IPS DF 6.9 (cell line): ENCODE data around the gene ANG.
A peak's percentile ranks its signal among the peaks of the same experiment; 100 is the strongest.

Source experiments
- DNase-seq: peaks from one replicate; pipeline ENCODE4 v3.0.0-alpha.2; 2013; ENCODE audit warnings: low read depth, low spot score
- H3K27ac ChIP-seq: one replicate; pipeline ENCODE4 v1.5.1; 2013; ENCODE audit warnings: low read length, control low read depth
- H3K27me3 ChIP-seq: 2 replicates; pipeline ENCODE4 v1.6.1; 2013; ENCODE audit warnings: mild to moderate bottlenecking, low read length; ENCODE audit not compliant: control insufficient read depth, insufficient read depth
- H3K36me3 ChIP-seq: 2 replicates; pipeline ENCODE4 v1.6.1; 2013; ENCODE audit warnings: low read length; ENCODE audit not compliant: control insufficient read depth, insufficient read depth
- H3K4me1 ChIP-seq: 2 replicates; pipeline ENCODE4 v1.6.1; 2013; ENCODE audit warnings: low read length; ENCODE audit not compliant: control insufficient read depth, insufficient read depth
- H3K4me3 ChIP-seq: 2 replicates; pipeline ENCODE4 v1.5.1; 2013; ENCODE audit warnings: mild to moderate bottlenecking, low read length
- H3K9me3 ChIP-seq: 2 replicates; pipeline ENCODE4 v1.6.1; 2013; ENCODE audit warnings: low read length, inconsistent platforms; ENCODE audit not compliant: control insufficient read depth, insufficient read depth
- WGBS: extraction: QIAGEN DNeasy Blood & Tissue Kit; methylation state at CpG from one replicate; pipeline ENCODE4 v1.1.7; 2013; ENCODE audit warnings: mixed read lengths, missing lambda C conversion rate; ENCODE audit not compliant: insufficient read length, insufficient coverage; 5-methylcytosine and 5-hydroxymethylcytosine counted together

The ANG gene

DNA sequence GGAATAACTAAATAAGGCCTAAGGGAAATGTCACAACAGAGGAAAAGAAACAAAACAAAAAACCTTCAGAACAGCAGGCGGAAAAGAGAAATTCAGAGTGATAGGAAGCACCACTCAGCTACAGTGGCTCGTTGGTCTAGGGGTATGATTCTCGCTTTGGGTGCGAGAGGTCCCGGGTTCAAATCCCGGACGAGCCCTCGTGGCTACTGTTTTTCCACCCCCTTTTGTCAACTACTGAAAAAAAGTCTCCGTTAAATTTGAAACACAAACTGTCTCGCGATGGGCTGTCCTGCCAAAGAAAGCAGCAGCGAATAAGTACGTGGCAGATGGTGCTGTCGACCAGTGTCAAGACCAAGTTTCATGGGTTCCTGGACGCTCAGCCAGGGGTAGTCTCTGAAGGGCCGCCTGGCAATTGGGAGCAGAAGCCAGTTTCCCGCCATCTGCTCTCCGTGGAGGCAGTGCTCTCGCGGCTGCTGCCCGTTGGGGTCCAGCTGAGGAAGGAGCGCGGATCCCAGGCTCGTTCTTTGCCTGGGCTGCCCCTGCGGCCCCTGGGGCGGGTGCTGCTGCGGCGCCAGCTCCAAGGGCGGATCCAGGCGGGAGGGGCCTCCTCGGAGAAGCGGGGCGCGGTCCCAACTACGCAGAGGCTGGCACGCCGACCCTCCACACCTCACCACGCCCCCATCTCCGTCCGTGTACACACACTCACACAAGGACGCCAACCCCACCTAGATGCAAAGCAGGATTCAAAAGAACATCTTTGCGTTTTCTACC, 4.5 kb upstream of the ANG start, which contains the start of gene RNASE4:
Gene RNASE4 (plus strand): TSS at position 670 of the 771 bp plus-strand sequence. CDS start 14,812 bp downstream, outside the sequence.
- no peaks in the 10 kb centered on the region for H3K4me1 ChIP-seq
- H3K9me3 ChIP-seq = no peaks in the 10 kb centered on the region
- DNase-seq = no peak
- WGBS = no CpG with 5 or more reads among the region's 42 CpGs
- peak within 1 kb of the TSS; percentile 86 for H3K4me3 ChIP-seq
- H3K36me3 ChIP-seq = no peaks in the 10 kb centered on the region
- H3K27me3 ChIP-seq = no peaks in the 10 kb centered on the region
- no peak within 1 kb of the TSS for H3K27ac ChIP-seq

DNA sequence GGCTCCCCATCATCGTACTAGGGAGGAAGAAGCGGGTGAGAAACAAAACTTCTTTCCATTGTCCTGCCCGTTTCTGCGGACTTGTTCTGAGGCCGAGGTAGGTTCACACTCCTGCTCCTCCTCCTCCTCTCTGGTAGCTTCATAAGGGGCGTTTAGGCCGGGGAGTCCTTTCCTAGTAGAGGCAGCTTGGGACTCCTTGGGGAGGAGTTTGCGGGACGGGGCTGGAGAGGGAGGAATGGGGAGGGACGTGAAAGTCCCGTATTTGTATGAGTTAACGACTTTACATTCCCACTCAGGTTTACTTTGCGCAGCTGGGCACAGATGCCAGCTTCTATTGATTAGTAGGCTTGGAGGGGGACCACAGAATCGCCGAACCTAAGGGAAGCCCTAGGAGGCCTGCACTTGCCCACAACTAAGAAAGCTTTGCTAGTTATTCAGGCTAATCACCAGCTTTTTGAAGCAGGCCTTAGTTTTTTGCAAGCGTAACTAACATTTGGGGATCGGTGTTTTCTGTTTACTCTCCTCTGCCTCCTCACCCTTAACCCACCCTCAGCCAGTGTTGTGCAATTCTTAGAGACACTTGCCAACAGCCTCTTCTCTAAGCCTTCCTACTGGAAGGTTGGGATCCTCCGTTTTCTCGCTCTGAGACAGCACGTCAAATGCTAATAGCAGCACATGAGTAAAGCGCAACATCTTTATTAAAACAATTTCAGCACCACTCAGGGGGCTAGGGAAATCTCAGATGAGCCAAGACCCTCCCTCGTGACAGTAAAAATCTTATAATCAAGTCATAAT, 3.7 kb upstream of the ANG start:
- DNase-seq = no peak
- WGBS = no CpG with 5 or more reads among the region's 22 CpGs
- Histone ChIP-seq H3K27ac (no peak overlapping the region), H3K36me3 (no peaks in the 10 kb centered on the region), H3K4me1 (no peaks in the 10 kb centered on the region), H3K27me3 (no peaks in the 10 kb centered on the region), H3K4me3 (peak overlapping the region; percentile 86; the same call in 1 of the 2 replicates), H3K9me3 (no peaks in the 10 kb centered on the region)

DNA sequence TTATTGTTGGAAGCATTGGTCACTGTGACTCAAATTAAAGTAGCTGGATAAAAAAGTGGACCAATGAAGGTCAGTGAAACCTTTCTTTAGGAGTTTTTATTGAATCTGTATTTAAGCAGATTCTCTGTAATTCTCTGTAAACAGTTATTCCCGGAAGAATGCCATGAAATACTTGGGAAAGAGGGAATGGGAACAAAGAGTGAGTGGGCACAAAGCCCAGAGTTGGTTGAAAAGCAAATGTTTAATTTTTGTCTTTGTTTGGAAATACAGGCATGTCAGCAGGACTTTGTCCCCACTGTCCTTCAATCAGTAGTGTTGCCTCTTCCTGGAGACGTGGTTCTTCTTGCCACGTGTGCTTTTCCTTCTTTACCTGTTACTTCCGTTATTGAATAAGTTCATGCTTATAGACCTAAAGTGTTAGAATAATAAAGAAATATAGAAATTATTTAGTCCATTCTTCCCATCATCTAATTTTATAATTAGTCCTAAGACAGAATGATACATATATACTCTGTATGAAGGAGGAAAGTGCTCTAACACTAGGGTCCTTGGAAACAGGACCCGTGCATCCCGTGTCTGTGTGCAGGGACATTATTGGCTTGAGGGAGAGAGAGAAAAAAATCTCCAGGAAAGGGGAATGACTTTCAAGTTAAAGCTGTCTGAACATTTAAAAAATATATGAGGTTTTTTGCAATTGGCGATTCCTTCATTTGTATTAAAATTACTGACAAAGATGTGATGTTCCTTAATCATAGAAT, 2.0 kb upstream of the ANG start:
- no peaks in the 10 kb centered on the region for H3K9me3 ChIP-seq
- H3K27ac ChIP-seq = no peak overlapping the region
- no peaks in the 10 kb centered on the region for H3K36me3 ChIP-seq
- H3K4me1 ChIP-seq = no peaks in the 10 kb centered on the region
- H3K27me3 ChIP-seq = no peaks in the 10 kb centered on the region
- DNase-seq = no peak
- no peak overlapping the region for H3K4me3 ChIP-seq
- no CpG with 5 or more reads among the region's 7 CpGs for WGBS

DNA sequence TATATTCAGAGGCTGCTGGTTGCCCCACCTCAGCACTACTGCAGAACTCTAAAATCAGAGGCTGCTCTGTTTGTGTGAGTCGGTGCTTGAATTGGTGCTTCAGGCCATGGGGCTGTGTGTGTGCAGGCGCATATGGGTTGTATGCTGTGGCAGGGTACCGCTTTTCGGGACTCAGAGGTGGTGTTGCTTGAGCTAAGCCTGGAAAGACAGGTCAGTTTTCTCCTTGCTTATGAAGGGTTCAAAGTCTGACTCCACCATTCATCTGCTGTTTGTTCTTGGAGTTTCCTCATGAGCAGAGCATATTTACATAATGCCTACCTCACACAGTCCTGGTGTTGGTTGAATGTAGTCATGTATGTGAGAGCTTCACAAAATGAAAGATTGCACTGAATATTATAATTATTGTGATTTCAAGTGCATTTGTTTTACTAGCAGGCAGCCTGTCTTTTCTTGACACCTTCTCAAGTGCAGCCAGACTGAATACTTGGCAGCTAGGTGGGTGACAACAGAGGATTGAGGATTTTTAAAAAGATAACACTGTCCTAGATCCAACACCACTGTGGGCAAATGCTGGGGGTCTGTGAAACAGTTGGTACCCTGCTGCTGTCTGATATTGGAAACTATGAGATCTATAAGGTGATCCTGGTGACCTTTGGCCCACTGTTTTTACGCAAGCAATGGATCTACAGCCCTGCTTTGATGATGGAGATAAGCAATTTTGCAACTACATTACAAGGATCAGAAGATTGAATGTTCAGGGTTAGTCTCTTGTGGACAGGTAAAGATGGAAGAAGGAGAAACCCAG, 1.0 kb upstream of the ANG start:
- H3K9me3 ChIP-seq = no peaks in the 10 kb centered on the region
- no peaks in the 10 kb centered on the region for H3K36me3 ChIP-seq
- no peaks in the 10 kb centered on the region for H3K27me3 ChIP-seq
- no peaks in the 10 kb centered on the region for H3K4me1 ChIP-seq
- H3K4me3 ChIP-seq = no peak overlapping the region
- no peak overlapping the region for H3K27ac ChIP-seq
- WGBS = no CpG with 5 or more reads among the region's 5 CpGs
- no peak for DNase-seq

DNA sequence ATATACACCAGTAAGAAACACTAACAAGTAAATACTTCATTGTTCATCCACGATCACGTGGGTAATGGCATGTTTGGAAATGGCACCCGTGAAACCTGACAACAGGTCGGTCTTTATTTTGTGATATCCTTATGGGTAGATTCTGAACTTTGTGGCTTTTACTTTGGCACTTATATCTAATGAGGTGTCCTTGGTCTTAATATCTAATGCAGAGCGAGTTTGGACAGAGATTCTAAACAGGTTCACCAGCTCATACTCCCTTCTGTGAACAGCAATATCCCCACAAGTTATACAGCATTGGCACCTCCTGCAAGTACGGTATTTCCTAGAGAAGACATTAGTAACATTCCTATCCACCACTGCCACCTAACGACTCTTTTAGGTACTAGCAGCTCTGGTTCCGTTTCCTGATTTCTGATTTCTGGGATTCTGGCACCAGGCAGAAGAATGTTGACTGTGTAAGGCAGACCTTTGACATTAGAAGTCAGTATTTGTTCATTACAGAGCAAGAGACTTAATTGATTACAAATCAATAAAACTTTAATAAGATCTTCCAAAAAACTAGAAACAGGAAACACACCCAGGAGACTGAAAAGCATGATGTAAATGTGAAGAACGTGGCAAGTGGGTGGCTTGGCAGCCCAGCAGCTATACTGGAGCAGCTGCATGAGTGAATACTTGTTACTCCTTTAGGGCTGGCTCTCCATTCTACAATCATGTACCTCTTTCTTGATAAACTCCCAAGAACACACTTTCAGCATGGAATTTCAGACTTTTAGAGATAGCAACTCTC, 2.5 kb downstream of the ANG start:
- DNase-seq = no peak
- H3K27ac ChIP-seq = no peak overlapping the region
- WGBS = no CpG with 5 or more reads among the region's 9 CpGs
- no peaks in the 10 kb centered on the region for H3K27me3 ChIP-seq
- no peaks in the 10 kb centered on the region for H3K4me1 ChIP-seq
- H3K4me3 ChIP-seq = no peak overlapping the region
- no peaks in the 10 kb centered on the region for H3K36me3 ChIP-seq
- no peaks in the 10 kb centered on the region for H3K9me3 ChIP-seq

DNA sequence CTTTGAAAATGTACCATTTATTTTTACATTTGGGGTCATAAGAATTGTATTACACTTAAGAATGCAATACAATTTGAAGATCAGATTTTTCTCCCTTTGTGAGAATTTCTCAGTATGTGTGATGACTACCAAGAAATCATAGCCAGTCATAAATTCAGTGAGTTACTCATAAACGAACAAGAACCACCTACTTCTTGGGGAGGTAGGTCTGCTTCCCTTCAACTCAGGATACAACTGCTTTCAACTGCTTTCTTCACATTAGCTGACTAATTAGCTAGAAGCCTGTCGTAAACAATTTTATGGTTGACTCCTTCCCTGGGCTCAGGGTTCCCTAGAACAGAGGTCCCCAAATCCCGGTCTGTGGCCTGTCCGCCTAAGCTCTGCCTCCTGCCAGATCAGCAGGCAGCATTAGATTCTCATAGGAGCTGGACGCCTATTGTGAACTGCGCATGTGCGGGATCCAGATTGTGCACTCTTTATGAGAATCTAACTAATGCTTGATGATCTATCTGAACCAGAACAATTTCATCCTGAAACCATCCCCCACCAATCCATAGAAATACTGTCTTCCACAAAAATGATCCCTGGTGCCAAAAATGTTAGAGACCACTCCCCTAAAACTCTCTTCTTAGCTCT, 3.7 kb downstream of the ANG start:
- Histone ChIP-seq H3K4me1 (no peaks in the 10 kb centered on the region), H3K27me3 (no peaks in the 10 kb centered on the region), H3K27ac (no peak overlapping the region), H3K36me3 (no peaks in the 10 kb centered on the region), H3K9me3 (no peaks in the 10 kb centered on the region), H3K4me3 (no peak overlapping the region)
- DNase-seq = no peak
- no CpG with 5 or more reads among the region's 7 CpGs for WGBS

DNA sequence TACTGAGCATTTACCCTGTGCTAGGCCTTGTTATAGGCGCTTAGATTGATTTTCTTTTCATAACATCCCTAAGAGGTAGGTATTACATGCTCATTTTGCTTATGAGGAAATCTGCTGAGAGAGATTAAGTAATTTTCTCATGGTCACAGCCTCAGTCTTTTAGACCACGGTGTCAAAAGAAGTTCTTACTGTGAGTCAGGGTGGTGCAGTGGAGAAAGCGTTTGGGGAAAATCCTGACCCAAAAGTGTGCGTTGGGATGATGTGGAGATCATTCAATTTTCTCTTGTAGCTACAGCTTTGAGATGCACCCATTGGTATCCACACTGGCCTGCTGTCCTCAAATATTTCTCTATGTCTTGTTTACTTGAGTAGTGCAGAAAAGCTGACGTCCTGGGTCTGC, 8.2 kb downstream of the ANG start:
- H3K36me3 ChIP-seq = no peaks in the 10 kb centered on the region
- no CpG with 5 or more reads among the region's 5 CpGs for WGBS

DNA sequence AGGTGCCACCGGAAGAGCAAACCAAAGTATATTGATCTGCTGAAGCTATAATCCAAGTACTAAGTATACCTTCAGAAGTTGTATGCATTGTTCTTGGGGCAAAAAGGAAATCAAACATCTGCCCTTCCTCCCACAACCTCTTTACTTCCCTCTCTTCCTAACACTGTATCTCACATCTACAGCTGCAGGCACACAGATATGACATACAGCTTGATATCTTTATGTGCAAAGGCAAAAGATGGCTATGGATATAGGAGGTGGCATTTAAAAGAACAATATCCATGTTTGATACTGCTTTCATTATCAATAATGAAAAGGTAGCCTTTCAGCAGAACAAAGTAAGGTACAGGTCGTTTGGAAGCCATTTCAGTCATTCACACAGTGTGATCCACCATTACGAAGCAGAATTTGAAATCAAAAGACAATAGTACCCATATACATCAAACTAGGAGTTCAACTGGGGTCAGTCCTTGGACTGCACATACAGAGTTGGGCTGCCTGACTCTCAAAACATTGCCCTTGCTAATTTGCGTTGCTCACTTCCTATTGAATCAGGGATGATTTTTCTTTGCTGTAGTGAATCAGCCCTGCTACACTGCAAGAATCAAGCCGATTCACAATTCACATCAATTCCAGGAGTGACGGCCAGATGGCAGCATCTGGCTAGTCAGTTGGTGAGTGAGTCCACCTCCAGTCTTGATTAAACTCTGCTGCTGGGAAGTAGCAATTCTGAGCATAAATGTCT, 8.9 kb downstream of the ANG start:
- no CpG with 5 or more reads among the region's 6 CpGs for WGBS
- DNase-seq = peak; percentile 45
- Histone ChIP-seq H3K9me3 (no peaks in the 10 kb centered on the region), H3K4me1 (no peaks in the 10 kb centered on the region), H3K4me3 (no peak overlapping the region), H3K36me3 (no peaks in the 10 kb centered on the region), H3K27ac (no peak overlapping the region), H3K27me3 (no peaks in the 10 kb centered on the region)

More for the DNA sequence above, 8.2 kb downstream of the ANG start:
- H3K4me1 ChIP-seq = no peaks in the 10 kb centered on the region
- H3K27ac ChIP-seq = no peak overlapping the region
- no peak overlapping the region for H3K4me3 ChIP-seq
- H3K27me3 ChIP-seq = no peaks in the 10 kb centered on the region
- no peaks in the 10 kb centered on the region for H3K9me3 ChIP-seq
- no peak for DNase-seq

DNA sequence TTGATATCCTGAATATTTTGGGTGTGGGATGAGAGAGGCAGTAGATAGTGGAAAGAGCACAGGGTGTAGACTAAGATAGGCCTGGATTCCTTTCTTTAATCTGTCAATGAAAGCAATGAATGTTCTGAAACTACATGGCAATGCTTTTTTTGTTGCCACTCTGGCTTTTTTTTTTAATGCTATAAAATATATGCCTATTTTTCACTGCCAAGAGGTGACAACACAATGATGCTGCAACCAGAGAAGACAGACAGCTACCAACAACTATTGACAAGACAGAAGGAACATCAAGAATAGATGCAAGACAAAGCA, 9.4 kb downstream of the ANG start:
- Histone ChIP-seq H3K4me3 (no peak overlapping the region), H3K4me1 (no peaks in the 10 kb centered on the region), H3K27ac (no peak overlapping the region), H3K9me3 (no peaks in the 10 kb centered on the region), H3K27me3 (no peaks in the 10 kb centered on the region), H3K36me3 (no peaks in the 10 kb centered on the region)
- DNase-seq = no peak
